ENCODE data around the gene GSE1.

Gene GSE1

GRCh38 chr16:85571813-85572619 is 41.1 kb upstream of the GSE1 start:
- no peak for DNase-seq (ENCODE audit: extremely low spot score)
- ChIA-PET POLR2A (no interaction called here), CTCF (no interaction called here)

GRCh38 chr16:85573045-85573695 is 40.0 kb upstream of the GSE1 start:
- ChIA-PET CTCF (interaction anchor here (1.3 kb wide), 1 partner anchor 37 kb away, joined by 3 read pairs; no protein-coding TSS in a partner anchor), POLR2A (interaction anchor here (0.6 to 1.5 kb wide), 5 partner anchors 10 to 40 kb away, joined by 3 to 4 read pairs (median 3); partner anchors contain the start of gene GSE1)
- TF ChIP-seq SP1 (IDR thresholded peaks at IDR 0.05), result no peak
- no peak for DNase-seq (ENCODE audit: extremely low spot score)

More at GRCh38 chr16:85571813-85572619, 41.1 kb upstream of the GSE1 start:
- TF ChIP-seq CTBP1 (IDR thresholded peaks at IDR 0.05; ENCODE audit: borderline replicate concordance), result no peak
- TF ChIP-seq TARDBP (IDR thresholded peaks at IDR 0.05), result peak; percentile 52; the same call in 1 of the 2 replicates

- DNase-seq (ENCODE audit: extremely low spot score), result peak; percentile 49
- TF ChIP-seq CTBP1 (IDR thresholded peaks at IDR 0.05; ENCODE audit: borderline replicate concordance), result no peak
- TF ChIP-seq PKNOX1 (IDR thresholded peaks at IDR 0.05), result no peak
- TF ChIP-seq LEF1 (IDR thresholded peaks at IDR 0.05; ENCODE audit: borderline replicate concordance), result no peak
- no peak for TF ChIP-seq BHLHE40 (IDR thresholded peaks at IDR 0.05; ENCODE audit: borderline replicate concordance)
- TF ChIP-seq SUZ12 (IDR thresholded peaks at IDR 0.05), result no peak
- TF ChIP-seq L3MBTL2 (conservative IDR thresholded peaks at IDR 0.05), result no peak
- no peak for TF ChIP-seq NFRKB (IDR thresholded peaks at IDR 0.05)
- TF ChIP-seq FOXA1 (IDR thresholded peaks at IDR 0.05), result no peak
- no peak for TF ChIP-seq FOXM1 (IDR thresholded peaks at IDR 0.05; ENCODE audit: borderline replicate concordance)
- no peak for TF ChIP-seq HDGF (IDR thresholded peaks at IDR 0.05; ENCODE audit: borderline replicate concordance)
- TF ChIP-seq ARNT (IDR thresholded peaks at IDR 0.05), result no peak
- no peak for TF ChIP-seq TARDBP (IDR thresholded peaks at IDR 0.05)
- no peak for TF ChIP-seq ZNF384 (IDR thresholded peaks at IDR 0.05)
- TF ChIP-seq SP1 (IDR thresholded peaks at IDR 0.05), result no peak
- no peak for TF ChIP-seq FOXK2 (IDR thresholded peaks at IDR 0.05)
- no peak for TF ChIP-seq ELF4 (IDR thresholded peaks at IDR 0.05)
- ChIA-PET POLR2A (interaction anchor here (0.9 to 1.5 kb wide), 3 partner anchors 9 to 39 kb away, joined by 3 to 4 read pairs (median 3); partner anchors contain the start of gene GSE1), CTCF (interaction anchor here (0.8 to 1.3 kb wide), 2 partner anchors 11 to 37 kb away, joined by 3 read pairs; no protein-coding TSS in a partner anchor)
Observed at GRCh38 chr16:85573696-85574641, 39.2 kb upstream of the GSE1 start.

- ChIA-PET CTCF (interaction anchor here (1.3 kb wide), 1 partner anchor 36 kb away, joined by 3 read pairs; no protein-coding TSS in a partner anchor), POLR2A (interaction anchor here (1.5 kb wide), 1 partner anchor 8 kb away, joined by 4 read pairs; no protein-coding TSS in a partner anchor)
- no peak for DNase-seq (ENCODE audit: extremely low spot score)
- TF ChIP-seq FOXA1 (IDR thresholded peaks at IDR 0.05), result no peak
- no peak for TF ChIP-seq NFRKB (IDR thresholded peaks at IDR 0.05)
- TF ChIP-seq SUZ12 (IDR thresholded peaks at IDR 0.05), result no peak
- TF ChIP-seq FOXM1 (IDR thresholded peaks at IDR 0.05; ENCODE audit: borderline replicate concordance), result no peak
- TF ChIP-seq TARDBP (IDR thresholded peaks at IDR 0.05), result no peak
- no peak for TF ChIP-seq ELF4 (IDR thresholded peaks at IDR 0.05)
- no peak for TF ChIP-seq PKNOX1 (IDR thresholded peaks at IDR 0.05)
- no peak for TF ChIP-seq ZNF384 (IDR thresholded peaks at IDR 0.05)
- TF ChIP-seq HDGF (IDR thresholded peaks at IDR 0.05; ENCODE audit: borderline replicate concordance), result no peak
- TF ChIP-seq FOXK2 (IDR thresholded peaks at IDR 0.05), result no peak
- no peak for TF ChIP-seq BHLHE40 (IDR thresholded peaks at IDR 0.05; ENCODE audit: borderline replicate concordance)
- TF ChIP-seq CTBP1 (IDR thresholded peaks at IDR 0.05; ENCODE audit: borderline replicate concordance), result no peak
- no peak for TF ChIP-seq ARNT (IDR thresholded peaks at IDR 0.05)
Observed at GRCh38 chr16:85574672-85575475, 38.2 kb upstream of the GSE1 start.

GRCh38 chr16:85575920-85576319 is 37.2 kb upstream of the GSE1 start:
- ChIA-PET CTCF (interaction anchor here (0.7 kb wide), 2 partner anchors 34 to 160 kb away, joined by 3 read pairs; no protein-coding TSS in a partner anchor), POLR2A (interaction anchor here (1.4 kb wide), 1 partner anchor 23 kb away, joined by 3 read pairs; no protein-coding TSS in a partner anchor)
- TF ChIP-seq L3MBTL2 (conservative IDR thresholded peaks at IDR 0.05) (no peak), SUZ12 (IDR thresholded peaks at IDR 0.05) (no peak), FOXA1 (IDR thresholded peaks at IDR 0.05) (no peak), TARDBP (IDR thresholded peaks at IDR 0.05) (no peak)
- DNase-seq (ENCODE audit: extremely low spot score), result no peak
